HepG2 (cell line): ENCODE data around the gene TFDP2. TPM values are rescaled to one million over a fixed set of nuclear protein-coding genes. Genes with fewer than 3 reads are reported as not detected.

Experiments
- CCAR2 ChIP-seq: fragments of 200-400 bp; formaldehyde crosslinking; optimal IDR thresholded peaks from 2 replicates; pipeline ENCODE3; 2018; ENCODE audit warnings: low read depth, mild to moderate bottlenecking, low read length, moderate library complexity
- ETV6 ChIP-seq: sonication (generic); formaldehyde crosslinking; conservative IDR thresholded peaks from 2 replicates; pipeline ENCODE4 v1.4.0; 2020; ENCODE audit warnings: missing genetic modification reagents
- GMEB2 ChIP-seq: IDR thresholded peaks from 2 replicates; pipeline ENCODE4 v1.6.1; 2016; ENCODE audit warnings: missing biosample characterization, missing genetic modification reagents, low read depth
- HOMEZ ChIP-seq: IDR thresholded peaks from 2 replicates; pipeline ENCODE4 v1.6.1; 2016; ENCODE audit warnings: low read depth
- ISL2 ChIP-seq: sonication (generic); formaldehyde crosslinking; IDR thresholded peaks from 2 replicates; pipeline ENCODE4 v1.5.0; 2020; ENCODE audit warnings: missing genetic modification reagents
- PAF1 ChIP-seq: IDR thresholded peaks from 2 replicates; pipeline ENCODE4 v1.6.1; 2016; ENCODE audit warnings: missing genetic modification reagents, missing compliant biosample characterization
- PATZ1 ChIP-seq: sonication (generic); formaldehyde crosslinking; IDR thresholded peaks from 2 replicates; pipeline ENCODE4 v1.4.0; 2020; ENCODE audit warnings: missing genetic modification reagents
- RXRA ChIP-seq: sonication (generic); formaldehyde crosslinking; IDR thresholded peaks from 2 replicates; pipeline ENCODE4 v1.5.1; 2020; ENCODE audit warnings: missing genetic modification reagents
- RXRB ChIP-seq: IDR thresholded peaks from 2 replicates; pipeline ENCODE4 v1.6.1; 2016; ENCODE audit warnings: borderline replicate concordance, missing genetic modification reagents, missing compliant biosample characterization
- TFDP2 ChIP-seq: sonication (generic); formaldehyde crosslinking; IDR thresholded peaks from 2 replicates; pipeline ENCODE4 v1.4.0; 2020; ENCODE audit warnings: missing genetic modification reagents
- ZBTB46 ChIP-seq: sonication (generic); formaldehyde crosslinking; IDR thresholded peaks from 2 replicates; pipeline ENCODE4 v1.4.0; 2020; ENCODE audit warnings: mild to moderate bottlenecking, missing genetic modification reagents, borderline replicate concordance
- ZFX ChIP-seq: sonication (generic); formaldehyde crosslinking; IDR thresholded peaks from 2 replicates; pipeline ENCODE4 v1.4.0; 2020; ENCODE audit warnings: mild to moderate bottlenecking, low read depth, missing genetic modification reagents, moderate library complexity
- ZNF20 ChIP-seq: sonication (generic); formaldehyde crosslinking; IDR thresholded peaks from 2 replicates; pipeline ENCODE4 v1.4.0; 2020; ENCODE audit warnings: mild to moderate bottlenecking, moderate library complexity, missing genetic modification reagents
- ZNF256 ChIP-seq: sonication (generic); formaldehyde crosslinking; conservative IDR thresholded peaks from 2 replicates; pipeline ENCODE4 v1.4.0; 2020; ENCODE audit warnings: missing genetic modification reagents
- ZNF260 ChIP-seq: sonication (generic); formaldehyde crosslinking; IDR thresholded peaks from 2 replicates; pipeline ENCODE4 v1.4.0; 2020; ENCODE audit warnings: missing genetic modification reagents, low read depth, mild to moderate bottlenecking, borderline replicate concordance
- ZNF263 ChIP-seq: sonication (generic); formaldehyde crosslinking; IDR thresholded peaks from 2 replicates; pipeline ENCODE4 v1.4.0; 2020; ENCODE audit warnings: missing genetic modification reagents
- ZNF432 ChIP-seq: sonication (generic); formaldehyde crosslinking; IDR thresholded peaks from 2 replicates; pipeline ENCODE4 v1.5.0; 2020; ENCODE audit warnings: missing genetic modification reagents, mild to moderate bottlenecking, borderline replicate concordance
- ZNF569 ChIP-seq: sonication (generic); formaldehyde crosslinking; IDR thresholded peaks from 2 replicates; pipeline ENCODE4 v1.5.0; 2020; ENCODE audit warnings: mild to moderate bottlenecking, missing genetic modification reagents, moderate library complexity, borderline replicate concordance
- ZNF792 ChIP-seq: IDR thresholded peaks from 2 replicates; pipeline ENCODE4 v1.6.1; 2016
- ZNF879 ChIP-seq: sonication (generic); formaldehyde crosslinking; IDR thresholded peaks from 2 replicates; pipeline ENCODE4 v1.8.1; 2023; ENCODE audit warnings: missing genetic modification reagents
- ZZZ3 ChIP-seq: sonication (generic); formaldehyde crosslinking; IDR thresholded peaks from 2 replicates; pipeline ENCODE4 v1.4.0; 2020; ENCODE audit warnings: missing genetic modification reagents, mild to moderate bottlenecking, borderline replicate concordance
- polyA plus RNA-seq, 8 experiments: library from polyadenylated mRNA; depleted of rRNA in 3 of 8; stranded (reverse) in 7 of 8; unstranded in 1 of 8; fragments of >200 nt; fragmentation: Illumina TruSeq in 4 of 8; extraction: Trizol in 4 of 8; gene quantifications; 2 replicates each; pipeline versions ENCODE4 v1.2.1 to v1.2.3, GENCODE V29; 2011 to 2016; ENCODE audit warnings: low read depth in 4 of 8, missing spikeins in 1 of 8, mixed read lengths in 1 of 8; ENCODE audit not compliant: insufficient read depth in 1 of 8
- total RNA-seq, 5 experiments: library from RNA; depleted of rRNA; stranded (reverse); fragments of >200 nt; fragmentation: Illumina TruSeq; extraction: Trizol; gene quantifications; 2 replicates each; pipeline ENCODE4 v1.2.3, GENCODE V29; 2016; ENCODE audit warnings: low read depth in 1 of 5

The TFDP2 gene
- total and polyA plus RNA-seq, 2 of the 13 experiments (the other 11 are each of a cell fraction or from before 2014, with no cell fraction given) = 17.9 to 37.4 TPM

- peak; percentile 82 for TF ChIP-seq TFDP2 (CRISPR knock-in tag)
- no peak; the same call in none of the 2 replicates for TF ChIP-seq ZNF879
- TF ChIP-seq ZNF20 (CRISPR knock-in tag) = no peak
- TF ChIP-seq ZNF792 = 0 out of 2 replicates have a peak, but pooled peaks have one; percentile 73
- TF ChIP-seq ZNF256 (CRISPR knock-in tag) = no peak
- no peak for TF ChIP-seq ZBTB46 (CRISPR knock-in tag)
- peak; percentile 56 for TF ChIP-seq RXRA (CRISPR knock-in tag)
- TF ChIP-seq GMEB2 (CRISPR knock-in tag) = no peak
- no peak; the same call in 1 of the 2 replicates for TF ChIP-seq RXRB (CRISPR knock-in tag)
- TF ChIP-seq PATZ1 (CRISPR knock-in tag) = peak; percentile 87
- TF ChIP-seq ZNF260 (CRISPR knock-in tag) = no peak
- TF ChIP-seq HOMEZ (CRISPR knock-in tag) = peak; percentile 70; the same call in 1 of the 2 replicates
- TF ChIP-seq ZNF432 = no peak
- TF ChIP-seq ISL2 (CRISPR knock-in tag) = 0 out of 2 replicates have a peak, but pooled peaks have one; percentile 10
- no peak for TF ChIP-seq CCAR2
- peak; percentile 69; the same call in 1 of the 2 replicates for TF ChIP-seq ETV6
- TF ChIP-seq PAF1 (CRISPR knock-in tag) = no peak
- TF ChIP-seq ZZZ3 = no peak; the same call in 1 of the 2 replicates
- TF ChIP-seq ZFX (CRISPR knock-in tag) = peak; percentile 92
- no peak for TF ChIP-seq ZNF569 (CRISPR knock-in tag)
- no peak for TF ChIP-seq ZNF263
These were observed at the start of gene TFDP2 (continued) for GRCh38 chr3:142148792-142149672.
